HG03558 (cell line): ENCODE data around the gene CASP2.

Experiments used
- ATAC-seq: cut with Tn5 transposase; IDR thresholded peaks from one replicate; pipeline ENCODE4 v1.9.1; 2021; ENCODE audit warnings: moderate number of reproducible peaks; ENCODE audit not compliant: unreplicated experiment; ENCODE audit errors: extremely low read depth

The CASP2 gene

GRCh38 chr7:143287935-143288826 lies at the start of gene CASP2:
Gene CASP2 (plus strand): TSS chr7:143288351. CDS start chr7:143288456, 105 bp downstream.
- peak; percentile 82 for ATAC-seq

DNA sequence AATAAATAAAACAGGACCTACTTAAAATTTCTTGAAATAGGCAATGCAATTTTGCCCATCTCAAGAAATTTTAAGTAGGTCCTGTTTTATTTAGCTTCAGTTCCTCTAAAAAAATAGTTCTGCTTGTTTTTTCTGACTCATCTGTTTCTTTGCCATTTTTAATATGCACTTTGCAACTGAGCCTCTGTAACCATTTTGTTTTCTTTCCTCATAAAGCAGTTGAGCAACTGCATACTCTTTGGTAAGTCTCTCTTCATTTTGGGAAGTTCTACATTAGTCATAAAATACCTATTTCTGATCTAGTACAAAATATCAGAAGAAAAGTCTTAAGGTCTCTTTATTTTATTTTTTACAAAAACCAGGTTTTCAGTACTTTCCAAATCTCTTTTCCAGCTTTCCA lies 48.3 kb upstream of the CASP2 start:
- no peak for ATAC-seq

DNA sequence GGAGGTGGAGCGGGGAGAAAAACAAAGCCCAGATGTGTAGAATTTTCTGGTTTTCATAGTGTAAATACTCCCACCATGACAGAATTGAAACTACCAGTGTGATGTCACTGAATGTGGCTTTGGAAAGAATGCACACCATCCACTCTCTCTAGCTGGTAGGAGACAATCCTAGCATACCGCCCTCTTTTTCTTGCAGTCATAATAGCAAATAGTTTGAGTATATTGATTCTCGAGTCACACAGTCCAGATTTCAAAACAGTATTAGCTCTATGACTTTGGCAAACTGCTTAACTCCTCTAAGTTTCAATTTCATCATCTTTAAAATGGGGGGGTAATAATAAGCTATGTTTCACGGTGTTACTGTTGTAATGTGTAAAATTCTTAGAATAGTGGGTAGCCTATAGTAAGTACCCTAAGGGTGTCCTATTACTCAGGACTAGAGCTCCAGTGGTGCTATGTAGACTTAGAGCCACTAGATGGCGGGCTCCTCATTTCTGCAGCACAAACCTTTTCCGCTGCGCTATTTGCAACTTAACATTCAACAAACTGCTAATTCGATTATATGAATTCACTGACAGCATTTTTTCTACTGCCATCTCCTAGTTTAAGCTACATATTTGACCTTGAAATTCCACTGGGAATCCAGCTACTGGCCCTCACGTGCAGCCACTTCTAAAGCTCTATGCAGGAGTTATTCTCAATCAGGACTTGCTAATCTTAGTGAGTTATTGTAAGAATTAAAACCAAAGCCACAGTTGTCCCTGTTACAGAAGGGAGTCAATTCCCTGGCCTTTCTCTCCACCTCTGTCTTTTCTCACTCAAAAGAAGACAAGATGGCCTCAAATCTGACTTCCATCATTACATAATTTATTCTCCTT lies 47.6 kb upstream of the CASP2 start:
- ATAC-seq = no peak

- ATAC-seq = no peak
Observed at GRCh38 chr7:143242306-143242705, 45.8 kb upstream of the CASP2 start.

DNA sequence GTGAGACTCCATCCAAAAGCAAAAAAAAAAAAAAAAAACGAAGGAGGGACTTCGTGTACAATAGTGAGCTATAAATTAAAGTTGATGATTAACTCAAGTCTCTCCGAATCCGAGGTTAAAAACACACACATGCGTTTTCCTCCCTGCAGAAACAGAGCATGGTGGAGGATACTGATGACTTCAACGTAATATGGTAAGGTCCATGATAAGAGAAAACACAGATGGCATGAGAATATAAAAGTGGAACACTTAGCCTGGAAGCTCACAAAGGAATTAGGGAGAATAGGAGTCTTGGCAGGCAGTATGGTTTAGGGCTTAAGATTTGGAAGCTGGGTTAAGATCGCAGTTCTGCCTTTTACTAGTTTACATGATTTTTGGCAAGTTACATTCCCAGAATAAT lies 45.0 kb upstream of the CASP2 start:
- ATAC-seq = no peak

GRCh38 chr7:143243614-143244013 lies 44.5 kb upstream of the CASP2 start:
- ATAC-seq = no peak

GRCh38 chr7:143244321-143244720 lies 43.8 kb upstream of the CASP2 start:
- no peak for ATAC-seq

DNA sequence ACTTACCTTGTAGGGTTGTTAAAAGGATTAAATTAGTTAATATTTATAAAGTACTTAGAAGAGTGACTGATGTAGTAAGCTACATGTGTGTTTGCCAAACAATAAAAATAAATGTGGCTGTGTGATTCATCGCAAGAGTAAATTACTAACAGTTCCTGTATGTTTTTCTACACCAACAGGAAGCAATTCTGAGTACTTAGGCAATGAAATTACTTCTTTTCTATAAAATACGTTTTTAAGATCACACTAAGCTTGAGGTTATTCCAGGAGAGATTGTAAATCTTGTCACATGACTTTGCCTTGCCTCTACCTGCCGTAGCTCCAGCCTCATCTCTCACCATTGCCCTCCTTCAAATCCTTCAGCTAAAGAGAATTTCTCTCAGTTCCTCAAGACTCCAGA lies 43.0 kb upstream of the CASP2 start:
- no peak for ATAC-seq

DNA sequence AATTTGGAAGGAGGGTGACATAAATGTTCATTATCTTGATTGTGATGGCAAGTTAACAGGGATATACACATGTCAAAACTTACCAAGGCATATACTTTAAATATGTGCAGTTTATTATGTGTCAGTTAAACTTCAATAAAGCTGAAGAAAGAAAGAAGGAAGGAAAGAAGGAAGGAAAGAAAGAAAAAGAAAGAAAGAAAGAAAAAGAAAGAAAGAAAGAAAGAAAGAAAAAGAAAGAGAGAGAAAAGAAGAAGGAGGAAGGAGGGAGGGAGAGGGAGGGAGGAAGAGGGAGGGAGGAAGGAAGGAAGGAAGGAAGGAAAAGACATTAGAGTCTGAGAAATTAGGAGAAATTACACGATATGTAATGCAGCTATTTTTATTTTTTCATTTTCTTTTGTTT lies 40.8 kb upstream of the CASP2 start:
- ATAC-seq = no peak

GRCh38 chr7:143248761-143249354 lies 39.3 kb upstream of the CASP2 start:
- ATAC-seq = no peak

DNA sequence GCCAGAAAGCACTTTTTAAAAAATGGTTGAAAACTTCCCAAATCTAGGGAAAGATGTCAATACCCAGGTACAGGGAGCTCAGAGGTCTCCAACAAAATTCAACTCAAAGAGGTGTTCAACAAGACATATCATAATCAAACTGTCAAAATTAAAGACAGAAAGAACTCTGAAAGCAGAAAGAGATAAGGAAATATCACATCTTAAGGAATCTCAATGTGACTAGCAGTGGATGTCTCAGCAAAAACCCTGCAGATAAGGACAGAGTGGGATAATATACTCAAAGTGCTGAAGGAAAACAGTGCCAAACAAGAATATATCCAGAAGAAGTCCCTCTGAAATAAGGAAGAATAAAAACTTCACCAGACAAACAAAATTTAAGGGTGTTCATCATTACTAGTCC lies 38.0 kb upstream of the CASP2 start:
- ATAC-seq = no peak

DNA sequence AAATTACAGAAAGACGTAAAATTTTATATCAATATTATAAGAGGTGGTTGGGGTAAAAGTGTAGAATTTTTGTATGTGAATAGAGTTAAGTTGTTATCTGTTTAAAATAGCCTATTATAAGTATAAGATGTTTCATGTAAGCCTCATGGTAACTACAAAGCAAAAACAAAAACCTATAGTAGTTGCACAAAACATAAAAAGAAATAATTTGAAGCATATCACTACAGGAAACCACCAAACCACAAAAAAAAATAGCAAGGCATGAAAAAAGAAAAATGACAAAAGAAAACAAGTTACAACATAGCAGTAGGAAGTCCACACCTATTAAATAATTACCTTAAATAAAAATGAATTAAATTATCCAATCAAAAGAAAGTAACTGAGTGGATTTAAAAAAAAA lies 37.3 kb upstream of the CASP2 start:
- no peak for ATAC-seq

- no peak for ATAC-seq
Observed at GRCh38 chr7:143252006-143252405, 36.1 kb upstream of the CASP2 start.

- no peak for ATAC-seq
Observed at GRCh38 chr7:143255564-143255963, 32.6 kb upstream of the CASP2 start.

- no peak for ATAC-seq
Observed at GRCh38 chr7:143256325-143256724, 31.8 kb upstream of the CASP2 start.

DNA sequence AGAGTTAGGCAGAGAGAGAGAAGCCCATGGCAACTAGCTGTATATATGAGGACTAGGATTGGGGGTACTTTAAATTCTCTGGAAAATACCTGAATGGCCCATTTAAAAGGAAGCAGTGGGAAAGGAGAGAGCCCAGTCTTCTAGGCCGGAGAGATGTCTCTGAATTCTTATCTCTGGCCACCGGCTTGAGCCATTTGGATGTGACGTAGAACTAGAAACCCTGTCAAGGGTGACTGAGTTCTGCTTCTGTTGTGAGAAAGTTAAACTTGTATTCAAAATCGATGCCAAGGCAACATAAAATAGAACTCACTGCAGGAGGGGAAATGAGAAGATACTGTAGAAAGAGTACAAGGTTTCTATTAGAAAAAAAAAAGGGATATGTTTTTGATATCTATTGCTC lies 31.2 kb upstream of the CASP2 start:
- peak; percentile 81 for ATAC-seq

- ATAC-seq = no peak
Observed at GRCh38 chr7:143257501-143257900, 30.6 kb upstream of the CASP2 start.

DNA sequence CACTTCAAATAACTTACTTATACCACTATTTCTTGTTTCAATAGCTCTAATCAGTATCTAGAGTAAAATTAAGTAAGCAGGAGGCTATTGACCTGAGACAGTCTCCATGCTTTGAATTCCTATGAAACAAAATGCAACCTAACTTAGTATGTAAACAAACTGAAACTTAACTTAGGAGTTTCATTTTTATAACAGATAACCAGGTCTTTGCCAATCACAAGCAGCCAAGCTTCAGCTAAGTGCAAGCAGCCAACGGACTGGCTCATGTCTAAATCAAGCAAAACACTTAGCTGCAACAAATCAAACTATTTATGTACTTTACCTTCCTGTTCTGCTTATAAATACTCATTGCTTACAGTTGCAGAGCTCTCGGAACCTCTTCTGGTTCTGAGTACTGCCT lies 29.3 kb upstream of the CASP2 start:
- peak; percentile 33 for ATAC-seq

DNA sequence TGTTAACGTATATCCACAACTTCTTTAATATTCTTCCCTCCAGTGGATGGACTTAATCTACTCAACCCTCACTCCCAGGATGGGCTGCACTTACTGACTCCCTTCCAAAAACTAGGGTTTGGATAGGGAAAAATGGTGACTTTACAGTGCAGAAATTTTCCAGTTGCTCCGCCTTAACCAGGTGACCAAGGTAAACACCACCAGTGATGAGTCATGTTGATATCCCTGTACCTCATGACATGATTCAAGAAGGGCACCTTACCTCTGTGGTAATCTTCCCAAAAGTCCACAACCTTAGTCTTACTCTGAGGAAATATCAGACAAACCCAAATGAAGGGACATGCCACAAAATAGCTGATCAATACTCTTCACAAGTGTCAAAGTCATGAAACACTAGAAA lies 28.4 kb upstream of the CASP2 start:
- ATAC-seq = no peak

DNA sequence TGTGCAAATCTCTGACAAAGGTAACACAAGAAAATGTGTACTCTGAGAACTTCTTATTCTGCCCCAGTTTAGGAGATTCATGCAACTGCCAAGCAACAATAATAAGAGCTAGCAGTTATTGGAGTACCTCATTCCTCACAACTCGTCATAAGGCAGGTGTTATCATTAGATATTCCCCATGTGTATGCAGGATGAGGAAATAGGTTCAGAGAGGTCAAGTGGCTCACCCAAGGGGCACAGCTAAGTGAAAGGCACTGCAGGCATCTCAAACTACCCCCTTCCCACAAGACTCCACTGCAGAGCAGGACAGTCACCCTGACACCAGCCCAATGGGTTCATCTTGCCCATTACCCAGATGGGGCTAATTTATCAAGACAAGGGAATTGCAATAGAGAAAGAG lies 26.2 kb upstream of the CASP2 start:
- ATAC-seq = no peak
